MCF 10A (cell line): ENCODE data around the gene HTR1E. TPM values are rescaled to one million over a fixed set of nuclear protein-coding genes. Genes with fewer than 3 reads are reported as not detected.
"Not testable (repeated sequence)": the region's sequence is repeated elsewhere in the genome, so short reads cannot be mapped to it uniquely, and the experiment has no call there.

ENCODE experiments used
- BruUV-seq: library from RNA; stranded (reverse); fragments of 400-500 nt; replicated peaks from 2 replicates; lab custom pipeline; 2021; lab: Mats Ljungman, UMichigan
- CTCF ChIA-PET: fragments of 300-600 bp; sonication (Branson Sonifier 250); formaldehyde crosslinking; extraction: SDS; loops from one replicate; lab custom pipeline; 2021; ENCODE audit warnings: antibody characterized with exemption, inconsistent platforms; lab: Yijun Ruan, JAX
- POLR2A ChIA-PET: fragments of 300-600, 350-650 bp; sonication (Branson Sonifier 250); formaldehyde crosslinking; extraction: SDS; loops from one replicate; lab custom pipeline; 2020; ENCODE audit warnings: antibody characterized with exemption, inconsistent platforms; lab: Yijun Ruan, JAX
- DNase-seq: peaks from one replicate; pipeline ENCODE4 v3.0.0-alpha.2; 2018; ENCODE audit not compliant: unreplicated experiment
- H3K27ac Mint-ChIP-seq: one replicate; pipeline ENCODE4 v1.8.0; 2022; ENCODE audit warnings: mild to moderate bottlenecking, low read depth, mixed read lengths; ENCODE audit not compliant: unreplicated experiment
- H3K27me3 Mint-ChIP-seq: one replicate; pipeline ENCODE4 v1.8.0; 2022; ENCODE audit warnings: mixed read lengths; ENCODE audit not compliant: insufficient read depth, unreplicated experiment
- H3K36me3 Mint-ChIP-seq: one replicate; pipeline ENCODE4 v1.8.0; 2022; ENCODE audit warnings: mild to moderate bottlenecking, moderate library complexity, mixed read lengths; ENCODE audit not compliant: insufficient read depth, unreplicated experiment
- H3K4me1 Mint-ChIP-seq: one replicate; pipeline ENCODE4 v1.8.0; 2022; ENCODE audit warnings: mixed read lengths; ENCODE audit not compliant: insufficient read depth, unreplicated experiment
- H3K4me3 Mint-ChIP-seq: one replicate; pipeline ENCODE4 v1.8.0; 2022; ENCODE audit warnings: mild to moderate bottlenecking, moderate library complexity, mixed read lengths; ENCODE audit not compliant: unreplicated experiment
- H3K9me3 Mint-ChIP-seq: one replicate; pipeline ENCODE4 v1.8.0; 2022; ENCODE audit warnings: mixed read lengths; ENCODE audit not compliant: unreplicated experiment
- CTCF ChIP-seq: fragments of 200-600 bp; IDR thresholded peaks from one replicate; pipeline ENCODE4 v1.8.0; 2022; ENCODE audit warnings: antibody characterized with exemption, mild to moderate bottlenecking; ENCODE audit not compliant: unreplicated experiment
- intact Hi-C: fragments of 100-400 bp; cut with micrococcal nuclease; formaldehyde crosslinking; loops from 2 replicates; pipeline ENCODE4 v1.14.1; 2022
- total RNA-seq: library from RNA; stranded (reverse); gene quantifications from 2 replicates; pipeline ENCODE4 v1.2.3, GENCODE V29; 2022

HTR1E gene
- total RNA-seq, 1 experiment from 2014 or later: not detected

DNA sequence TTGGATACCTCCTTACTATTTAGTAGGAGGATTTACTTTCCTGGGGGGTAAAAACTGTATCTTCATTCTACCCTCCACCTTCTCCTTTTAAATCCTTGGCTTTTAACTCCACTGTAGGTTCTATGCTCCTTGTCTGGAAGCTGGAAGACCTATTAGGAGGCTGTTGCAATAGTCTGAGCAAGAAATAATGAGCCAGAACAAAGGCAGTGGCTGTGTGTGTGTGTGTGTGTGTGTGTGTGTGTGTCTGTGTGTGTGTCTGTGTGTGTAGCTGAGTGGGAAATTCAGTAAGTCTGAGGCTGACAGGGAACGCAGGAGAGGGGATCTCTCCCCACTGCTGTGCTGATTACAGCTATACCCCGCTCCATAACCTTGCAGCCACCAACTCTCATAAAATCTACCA, 35.8 kb downstream of the HTR1E start:
- ChIA-PET CTCF (interaction anchor here (0.7 kb wide), 1 partner anchor 41 kb away, joined by 4 read pairs; no protein-coding TSS in a partner anchor), POLR2A (no interaction called here)
- H3K4me1 Mint-ChIP-seq: peaks cover 10% of the 10 kb centered on the region

DNA sequence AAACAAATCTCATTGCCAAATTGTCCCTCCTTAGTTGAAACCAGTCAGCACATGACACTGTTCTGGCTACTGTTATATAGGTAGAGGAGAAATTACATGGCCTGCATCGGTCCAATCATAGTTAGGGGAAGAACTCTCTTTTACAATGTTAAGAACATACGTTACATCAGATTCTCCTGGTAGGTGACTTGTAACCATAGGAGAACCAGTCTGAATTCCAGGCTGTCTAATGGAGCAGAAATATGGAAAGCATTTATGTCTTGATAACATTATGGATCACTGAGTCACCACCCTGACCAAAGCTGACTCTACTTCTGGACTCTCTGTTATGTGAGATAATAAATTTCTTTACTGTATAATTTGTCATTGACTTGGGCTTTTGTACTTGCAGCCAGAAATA, 40.9 kb downstream of the HTR1E start:
- intact Hi-C loops: no loop called here
- H3K9me3 Mint-ChIP-seq: no peaks in the 10 kb centered on the region
- no TSS peak for BruUV-seq
- H3K4me3 Mint-ChIP-seq: no peak overlapping the region
- ChIA-PET CTCF (no interaction called here), POLR2A (no interaction called here)
- DNase-seq: no peak
- no peak for TF ChIP-seq CTCF
- no peaks in the 10 kb centered on the region for H3K4me1 Mint-ChIP-seq
- H3K27ac Mint-ChIP-seq: no peak overlapping the region
- H3K27me3 Mint-ChIP-seq: peaks cover 68% of the 10 kb centered on the region
- H3K36me3 Mint-ChIP-seq: no peaks in the 10 kb centered on the region

More for the DNA sequence above, 35.8 kb downstream of the HTR1E start:
- no peak for DNase-seq
- no peak for TF ChIP-seq CTCF
- H3K27ac Mint-ChIP-seq: no peak overlapping the region
- intact Hi-C loops: no loop called here
- peaks cover 50% of the 10 kb centered on the region for H3K27me3 Mint-ChIP-seq
- no peaks in the 10 kb centered on the region for H3K9me3 Mint-ChIP-seq
- BruUV-seq: no TSS peak
- no peaks in the 10 kb centered on the region for H3K36me3 Mint-ChIP-seq
- H3K4me3 Mint-ChIP-seq: no peak overlapping the region

- POLR2A ChIA-PET: no interaction called here
- H3K9me3 Mint-ChIP-seq: peaks cover 16% of the 10 kb centered on the region
- no peaks in the 10 kb centered on the region for H3K36me3 Mint-ChIP-seq
- no peak for DNase-seq
- H3K27ac Mint-ChIP-seq: no peak overlapping the region
- no peak overlapping the region for H3K4me3 Mint-ChIP-seq
- intact Hi-C loops: no loop called here
- no peak for TF ChIP-seq CTCF
- no peaks in the 10 kb centered on the region for H3K4me1 Mint-ChIP-seq
- BruUV-seq: no TSS peak
- H3K27me3 Mint-ChIP-seq: peaks cover 24% of the 10 kb centered on the region
- CTCF ChIA-PET: no interaction called here
Measured at GRCh38 chr6:87001494-87001893, 64.2 kb downstream of the HTR1E start.

- H3K9me3 Mint-ChIP-seq: peaks cover 16% of the 10 kb centered on the region
- H3K27ac Mint-ChIP-seq, intact Hi-C loops, H3K4me1 Mint-ChIP-seq, DNase-seq, CTCF ChIA-PET, POLR2A ChIA-PET, BruUV-seq, H3K36me3 Mint-ChIP-seq, H3K4me3 Mint-ChIP-seq: not testable (repeated sequence)
- peaks cover 15% of the 10 kb centered on the region for H3K27me3 Mint-ChIP-seq
Measured at GRCh38 chr6:87002391-87002790, 65.1 kb downstream of the HTR1E start.

DNA sequence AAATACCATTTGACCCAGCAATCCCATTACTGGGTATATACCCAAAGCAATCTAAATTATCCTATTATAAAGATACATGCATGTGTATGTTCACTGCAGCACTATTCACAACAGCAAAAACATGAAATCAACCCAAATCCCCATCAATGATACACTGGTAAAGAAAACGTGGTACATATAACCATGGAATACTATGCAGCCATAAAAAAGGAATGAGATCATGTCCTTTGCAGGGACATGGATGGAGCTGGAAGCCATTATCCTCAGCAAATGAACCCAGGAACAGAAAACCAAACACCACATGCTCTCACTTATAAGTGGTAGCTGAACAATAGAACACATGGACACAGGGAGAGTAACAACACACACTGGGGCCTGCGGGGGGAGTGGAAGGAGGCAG, 69.2 kb downstream of the HTR1E start:
- H3K9me3 Mint-ChIP-seq, CTCF ChIA-PET, intact Hi-C loops: not testable (repeated sequence)

GRCh38 chr6:87009581-87009980, 72.3 kb downstream of the HTR1E start:
- BruUV-seq, H3K27ac Mint-ChIP-seq: not testable (repeated sequence)

More for the DNA sequence above, 69.2 kb downstream of the HTR1E start:
- H3K4me1 Mint-ChIP-seq, H3K27ac Mint-ChIP-seq, H3K36me3 Mint-ChIP-seq, H3K4me3 Mint-ChIP-seq, BruUV-seq, H3K27me3 Mint-ChIP-seq, DNase-seq, POLR2A ChIA-PET: not testable (repeated sequence)

More at GRCh38 chr6:87009581-87009980, 72.3 kb downstream of the HTR1E start:
- POLR2A ChIA-PET, H3K9me3 Mint-ChIP-seq, H3K4me1 Mint-ChIP-seq, H3K36me3 Mint-ChIP-seq, intact Hi-C loops, H3K4me3 Mint-ChIP-seq, H3K27me3 Mint-ChIP-seq, CTCF ChIA-PET, DNase-seq: not testable (repeated sequence)
